HG02840 (cell line): ENCODE measurements around the gene GPR35.

Experiments used
- ATAC-seq: cut with Tn5 transposase; IDR thresholded peaks from one replicate; pipeline ENCODE4 v1.9.1; 2021; ENCODE audit warnings: mild to moderate bottlenecking, moderate library complexity, moderate number of reproducible peaks; ENCODE audit not compliant: unreplicated experiment, low FRiP score

Gene GPR35

DNA sequence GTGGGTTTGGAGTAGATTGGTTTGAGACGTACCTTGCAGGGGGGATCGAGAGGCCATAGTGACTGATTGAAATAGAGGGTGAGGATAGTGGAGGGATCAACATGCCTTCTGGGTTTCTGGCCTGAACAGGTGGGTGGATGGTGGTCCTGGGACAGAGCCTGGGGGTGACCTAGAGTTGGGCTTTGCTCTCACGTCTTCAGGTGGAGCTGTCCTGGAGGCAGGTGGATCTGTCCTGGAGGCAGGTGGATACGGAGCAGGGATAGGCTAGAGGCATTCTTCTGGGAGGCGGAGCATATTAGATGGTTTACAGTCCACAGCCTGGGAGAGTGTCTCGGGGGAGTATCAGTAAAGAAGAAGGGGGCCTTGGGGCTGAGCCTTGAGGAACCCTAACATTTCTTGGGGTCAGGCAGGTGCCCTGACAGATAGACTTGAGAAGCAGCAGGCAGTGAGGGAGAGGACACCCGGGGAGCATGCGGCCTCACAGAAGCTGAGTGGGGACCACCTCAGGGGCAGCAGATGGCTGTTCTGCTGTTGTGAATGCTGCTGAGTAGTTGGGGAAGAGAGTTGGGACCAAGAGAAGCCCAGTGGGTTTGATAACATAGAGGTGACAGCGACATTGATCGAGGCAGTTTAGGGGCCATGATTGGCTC is 37.1 kb upstream of the GPR35 start:
- no peak for ATAC-seq

- no peak for ATAC-seq
Measured at GRCh38 chr2:240588669-240589068, 36.6 kb upstream of the GPR35 start.

- no peak for ATAC-seq
Measured at GRCh38 chr2:240589375-240589774, 35.9 kb upstream of the GPR35 start.

GRCh38 chr2:240589850-240590525 is 35.3 kb upstream of the GPR35 start:
- ATAC-seq = no peak

DNA sequence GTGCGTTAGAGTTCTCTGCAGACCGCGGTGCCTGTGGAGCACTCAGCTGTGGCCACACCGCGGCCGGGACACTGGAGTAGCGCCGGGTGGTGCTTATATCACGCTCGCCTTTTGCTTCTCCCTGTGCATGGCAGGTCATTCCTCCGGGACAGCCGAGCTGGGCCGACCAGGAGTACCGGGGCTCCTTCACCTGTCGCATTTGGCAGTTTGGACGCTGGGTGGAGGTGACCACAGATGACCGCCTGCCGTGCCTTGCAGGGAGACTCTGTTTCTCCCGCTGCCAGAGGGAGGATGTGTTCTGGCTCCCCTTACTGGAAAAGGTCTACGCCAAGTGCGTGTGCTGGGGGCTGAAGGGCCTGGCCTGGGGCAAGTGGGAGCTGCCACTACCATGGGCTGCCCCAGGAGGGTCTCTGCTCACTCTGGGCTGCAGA is 34.6 kb upstream of the GPR35 start:
- no peak for ATAC-seq

- no peak for ATAC-seq
Measured at GRCh38 chr2:240591226-240591625, 34.1 kb upstream of the GPR35 start.

- no peak for ATAC-seq
Measured at GRCh38 chr2:240591784-240592183, 33.5 kb upstream of the GPR35 start.

GRCh38 chr2:240593026-240593702 is 32.1 kb upstream of the GPR35 start:
- ATAC-seq = no peak

DNA sequence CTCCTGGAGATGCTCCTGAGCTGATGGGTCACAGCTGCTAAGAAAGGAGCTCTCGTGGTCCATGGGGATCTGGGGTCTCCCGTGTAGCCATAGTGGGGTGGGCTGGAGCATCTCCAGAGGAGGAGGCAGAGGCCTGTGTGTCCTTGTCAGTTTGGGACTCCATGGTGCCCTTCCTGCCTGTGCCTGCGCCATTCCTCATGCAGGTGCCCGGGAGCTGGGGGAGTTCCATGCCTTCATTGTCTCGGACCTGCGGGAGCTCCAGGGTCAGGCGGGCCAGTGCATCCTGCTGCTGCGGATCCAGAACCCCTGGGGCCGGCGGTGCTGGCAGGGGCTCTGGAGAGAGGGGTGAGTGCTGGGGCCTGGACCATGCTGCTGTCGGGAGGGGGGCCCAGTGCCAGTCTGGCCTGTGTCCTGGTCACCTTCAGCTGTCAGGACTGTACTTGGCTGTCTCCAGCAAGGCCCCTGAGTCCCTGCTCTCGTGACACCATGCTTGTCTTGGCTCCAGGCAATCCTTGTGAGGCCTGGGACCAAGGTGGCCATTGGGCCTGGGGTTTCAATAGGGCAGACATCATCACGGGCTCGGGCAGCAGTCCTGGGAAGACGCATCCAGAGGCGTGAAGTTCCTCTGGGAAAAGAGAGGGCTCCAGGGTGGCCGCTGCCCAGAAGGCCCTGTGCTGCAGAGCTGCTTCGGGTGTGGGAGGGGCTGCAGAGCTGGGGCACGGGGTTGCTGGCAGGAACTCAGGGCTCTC is 31.4 kb upstream of the GPR35 start:
- no peak for ATAC-seq

- no peak for ATAC-seq
Measured at GRCh38 chr2:240594511-240595380, 30.5 kb upstream of the GPR35 start.

GRCh38 chr2:240595381-240596079 is 29.8 kb upstream of the GPR35 start:
- no peak for ATAC-seq

DNA sequence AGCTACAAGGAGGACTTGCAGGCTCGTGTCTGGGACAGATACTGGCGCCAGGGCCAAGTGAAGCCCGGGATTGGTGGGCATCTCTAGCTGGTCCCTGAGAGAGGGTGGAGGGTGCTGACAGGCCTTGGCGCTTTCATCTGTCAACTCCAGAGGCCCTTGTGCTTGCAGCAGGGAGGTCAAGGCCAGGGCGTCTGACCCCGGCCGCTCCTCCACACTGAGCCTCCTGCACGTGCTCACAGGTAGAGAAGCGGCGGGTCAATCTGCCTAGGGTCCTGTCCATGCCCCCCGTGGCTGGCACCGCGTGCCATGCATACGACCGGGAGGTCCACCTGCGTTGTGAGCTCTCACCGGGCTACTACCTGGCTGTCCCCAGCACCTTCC is 29.2 kb upstream of the GPR35 start:
- ATAC-seq = no peak

DNA sequence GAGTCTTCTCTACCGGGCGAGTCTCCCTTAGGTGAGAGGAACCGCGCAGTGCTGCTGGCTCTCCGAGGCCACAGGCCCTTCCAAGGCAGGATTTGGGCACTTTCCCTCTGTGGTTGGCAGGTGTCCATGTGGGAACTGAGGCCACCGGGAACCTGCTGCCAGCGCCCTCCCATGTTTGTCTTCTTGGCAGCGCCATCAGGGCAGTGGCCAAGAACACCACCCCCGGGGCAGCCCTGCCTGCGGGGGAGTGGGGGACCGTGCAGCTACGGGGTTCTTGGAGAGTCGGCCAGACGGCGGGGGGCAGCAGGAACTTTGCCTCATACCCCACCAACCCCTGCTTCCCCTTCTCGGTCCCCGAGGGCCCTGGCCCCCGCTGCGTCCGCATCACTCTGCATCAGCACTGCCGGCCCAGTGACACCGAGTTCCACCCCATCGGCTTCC is 28.8 kb upstream of the GPR35 start:
- no peak for ATAC-seq

DNA sequence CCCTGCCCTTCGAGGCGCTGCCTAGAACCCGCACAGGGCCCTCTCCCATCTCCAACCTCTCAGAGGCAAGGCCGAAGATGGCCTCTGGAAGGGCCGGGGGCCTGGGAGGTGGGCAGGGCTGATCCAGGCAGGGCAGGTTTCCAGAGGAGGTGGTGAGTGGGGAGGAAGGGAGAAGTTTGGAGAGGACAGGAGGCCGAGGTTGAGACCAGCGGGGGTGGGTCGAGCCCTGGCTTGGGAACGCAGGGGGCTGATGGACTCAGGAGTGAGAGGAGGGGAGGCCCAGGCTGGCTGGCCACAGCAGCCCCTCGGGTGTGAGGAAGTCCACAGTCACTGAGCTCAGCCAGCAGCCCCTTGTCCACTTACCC is 28.2 kb upstream of the GPR35 start:
- ATAC-seq = no peak

DNA sequence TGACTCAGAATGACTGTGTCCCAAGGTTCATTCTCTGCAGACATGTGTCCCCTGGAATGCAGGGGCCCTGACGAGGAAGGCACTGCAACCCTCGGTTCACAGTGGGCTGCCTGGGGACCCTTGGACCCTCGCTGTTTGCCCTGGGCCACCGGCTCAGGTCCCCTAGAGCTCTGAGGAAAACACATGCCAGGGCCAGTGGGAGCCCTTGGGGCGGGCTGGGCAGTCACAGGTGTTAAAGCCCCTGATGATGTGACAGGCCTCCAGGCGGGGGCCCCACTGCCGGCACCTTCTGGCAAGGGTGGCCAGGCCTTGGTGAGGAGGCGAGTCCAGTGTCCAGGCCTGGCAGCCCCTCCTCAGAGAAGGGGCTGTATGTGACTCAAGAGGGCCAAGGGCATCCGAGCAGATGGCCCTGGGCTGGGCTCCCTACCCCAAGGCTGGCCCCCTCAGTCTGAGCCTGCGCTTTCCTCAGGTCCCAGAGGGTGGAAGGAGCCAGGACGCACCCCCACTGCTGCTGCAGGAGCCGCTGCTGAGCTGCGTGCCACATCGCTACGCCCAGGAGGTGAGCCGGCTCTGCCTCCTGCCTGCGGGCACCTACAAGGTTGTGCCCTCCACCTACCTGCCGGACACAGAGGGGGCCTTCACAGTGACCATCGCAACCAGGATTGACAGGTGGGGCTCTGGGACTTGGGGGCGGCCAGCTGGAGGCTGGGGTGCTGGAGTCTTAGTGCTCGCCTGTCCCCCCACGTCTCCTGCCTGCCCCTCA is 27.7 kb upstream of the GPR35 start:
- no peak for ATAC-seq

- no peak for ATAC-seq
Measured at GRCh38 chr2:240598311-240598911, 26.9 kb upstream of the GPR35 start.

GRCh38 chr2:240599141-240599583 is 26.1 kb upstream of the GPR35 start:
- ATAC-seq = no peak

GRCh38 chr2:240600451-240600961 is 24.8 kb upstream of the GPR35 start:
- no peak for ATAC-seq
